ENCODE data around the gene WDR20.

Gene WDR20

DNA sequence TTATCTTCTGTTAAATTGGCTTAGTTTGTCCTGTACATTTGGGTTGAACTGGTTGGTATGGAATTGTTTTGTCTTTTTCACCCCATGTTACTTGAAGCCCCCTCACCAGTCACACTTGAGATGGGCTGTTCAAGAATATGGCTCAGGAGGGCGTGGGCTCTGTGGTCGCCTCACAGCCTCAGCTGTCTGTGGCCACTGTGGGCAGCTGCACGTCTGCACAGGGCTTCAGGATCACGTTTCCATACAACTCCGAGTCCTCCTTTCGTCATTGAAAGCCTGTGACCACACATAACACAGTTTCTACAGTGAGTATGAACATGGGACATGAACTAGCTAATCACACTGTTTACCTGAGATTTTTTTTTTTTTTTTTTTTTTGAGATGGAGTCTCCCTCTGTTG, 84.0 kb downstream of the WDR20 start:
- no peak for TF ChIP-seq CTCF (IDR thresholded peaks at IDR 0.05; ENCODE audit: low read depth, low read length)

DNA sequence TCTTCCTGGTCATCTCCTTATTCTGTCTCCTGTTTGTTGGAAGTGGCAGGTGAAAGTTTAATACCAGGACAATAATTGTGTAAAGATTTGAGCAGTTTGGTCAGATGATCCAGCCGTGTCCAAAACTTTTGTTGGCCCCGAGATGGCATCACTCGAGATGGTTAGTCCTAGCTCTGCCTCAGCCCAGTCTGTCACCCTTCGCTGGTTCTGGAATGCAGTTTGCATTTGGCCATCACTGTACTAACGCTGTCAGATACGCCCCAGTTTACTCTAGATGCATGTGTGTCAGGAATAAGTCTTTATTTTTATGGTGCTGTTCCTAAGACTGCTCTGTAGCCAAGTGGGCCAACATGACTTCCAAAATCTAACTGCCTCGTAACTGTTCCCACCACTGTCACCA, 85.7 kb downstream of the WDR20 start:
- Histone ChIP-seq H3K27me3 (ENCODE audit: insufficient read depth, low read depth, severe bottlenecking) (no peaks in the 10 kb centered on the region), H3K27ac (peak overlapping the region; percentile 42), H3K4me3 (ENCODE audit: low read depth, low read length) (no peak overlapping the region), H3K36me3 (peaks cover 18% of the 10 kb centered on the region), H3K9me3 (ENCODE audit: severe bottlenecking) (no peaks in the 10 kb centered on the region)
- no peak for DNase-seq
- no peak for TF ChIP-seq CTCF (IDR thresholded peaks at IDR 0.05; ENCODE audit: low read depth, low read length)

More for the DNA sequence above, 84.0 kb downstream of the WDR20 start:
- DNase-seq = no peak
- Histone ChIP-seq H3K36me3 (peaks cover 11% of the 10 kb centered on the region), H3K27ac (no peak overlapping the region), H3K9me3 (ENCODE audit: severe bottlenecking) (no peaks in the 10 kb centered on the region), H3K4me3 (ENCODE audit: low read depth, low read length) (no peak overlapping the region), H3K27me3 (ENCODE audit: insufficient read depth, low read depth, severe bottlenecking) (no peaks in the 10 kb centered on the region)

DNA sequence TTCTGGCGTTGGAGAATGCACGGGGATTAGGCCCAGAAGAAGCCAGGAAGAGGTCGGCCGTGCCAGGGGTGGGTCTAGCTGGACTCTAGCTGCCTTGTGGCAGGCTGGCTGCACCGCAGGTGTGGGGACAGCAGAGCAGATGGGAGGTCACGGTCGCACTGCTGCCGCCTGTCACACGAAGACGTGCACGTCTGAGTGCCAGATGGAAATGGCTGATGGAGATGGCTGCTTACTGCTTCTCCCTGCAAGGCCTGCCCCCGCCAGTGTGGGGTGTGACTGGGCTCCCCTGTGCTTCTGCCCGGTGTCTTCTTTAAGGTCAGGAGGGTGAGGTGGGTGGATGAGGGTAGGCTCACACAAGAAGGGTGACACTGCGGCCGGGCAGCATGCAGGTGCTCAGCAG, 86.2 kb downstream of the WDR20 start:
- H3K9me3 ChIP-seq (ENCODE audit: severe bottlenecking) = no peaks in the 10 kb centered on the region
- peak; percentile 82 for DNase-seq
- H3K27ac ChIP-seq = peak overlapping the region; percentile 42

GRCh38 chr14:102226356-102227125, 86.8 kb downstream of the WDR20 start:
- no peaks in the 10 kb centered on the region for H3K9me3 ChIP-seq (ENCODE audit: severe bottlenecking)
- peak; percentile 16 for DNase-seq
- H3K27me3 ChIP-seq (ENCODE audit: insufficient read depth, low read depth, severe bottlenecking) = no peaks in the 10 kb centered on the region

More for the DNA sequence above, 86.2 kb downstream of the WDR20 start:
- Histone ChIP-seq H3K36me3 (peaks cover 21% of the 10 kb centered on the region), H3K27me3 (ENCODE audit: insufficient read depth, low read depth, severe bottlenecking) (no peaks in the 10 kb centered on the region), H3K4me3 (ENCODE audit: low read depth, low read length) (no peak overlapping the region)
- peak; percentile 45 for TF ChIP-seq CTCF (IDR thresholded peaks at IDR 0.05; ENCODE audit: low read depth, low read length)

DNA sequence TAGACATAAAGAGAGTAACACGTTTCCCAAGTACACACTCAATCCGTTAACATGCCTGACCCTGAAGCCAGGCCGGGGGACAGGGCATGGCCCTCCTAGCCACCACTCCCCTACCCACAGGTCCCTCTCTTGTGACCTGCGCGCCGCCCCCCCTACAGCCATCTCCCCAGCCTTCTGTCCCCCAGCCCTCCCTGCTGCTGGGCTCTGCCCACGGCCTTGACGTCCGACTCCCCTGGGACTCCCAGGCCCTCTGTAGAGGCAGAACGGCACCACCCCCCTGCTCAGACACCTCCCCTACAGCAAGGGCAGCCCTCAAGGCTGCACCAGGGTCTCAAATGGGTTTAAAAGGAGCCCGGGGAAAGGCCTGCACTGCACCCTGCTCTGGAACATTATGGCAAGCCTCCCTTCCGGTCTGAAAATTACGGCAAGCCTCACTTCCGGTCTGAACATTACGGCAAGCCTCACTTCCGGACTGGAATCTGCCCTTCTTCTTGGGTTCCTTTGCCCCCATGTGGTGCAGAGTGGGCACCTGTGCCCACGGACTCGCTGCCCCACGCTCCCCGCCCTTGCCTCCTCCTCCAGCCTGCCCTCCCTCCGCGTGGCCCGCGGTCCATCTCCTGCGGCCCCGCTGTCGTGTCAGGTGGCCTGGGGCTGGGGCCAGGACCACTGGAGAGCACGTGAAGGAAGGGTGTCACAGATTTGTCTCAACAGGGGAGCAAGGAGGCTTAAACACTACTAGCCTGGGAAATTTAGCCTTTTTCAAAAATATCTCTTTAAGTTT, 87.7 kb downstream of the WDR20 start:
- Histone ChIP-seq H3K27me3 (ENCODE audit: insufficient read depth, low read depth, severe bottlenecking) (no peaks in the 10 kb centered on the region), H3K4me3 (ENCODE audit: low read depth, low read length) (no peak overlapping the region), H3K27ac (peak overlapping the region; percentile 42), H3K9me3 (ENCODE audit: severe bottlenecking) (no peaks in the 10 kb centered on the region), H3K36me3 (peaks cover 35% of the 10 kb centered on the region)
- DNase-seq = no peak
- TF ChIP-seq CTCF (IDR thresholded peaks at IDR 0.05; ENCODE audit: low read depth, low read length) = no peak

More at GRCh38 chr14:102226356-102227125, 86.8 kb downstream of the WDR20 start:
- Histone ChIP-seq H3K4me3 (ENCODE audit: low read depth, low read length) (no peak overlapping the region), H3K27ac (peak overlapping the region; percentile 42), H3K36me3 (peaks cover 27% of the 10 kb centered on the region)
- 0 out of 2 replicates have a peak, but pooled peaks have one; percentile 4 for TF ChIP-seq CTCF (IDR thresholded peaks at IDR 0.05; ENCODE audit: low read depth, low read length)

Measured in WERI-Rb-1 (cell line).